ENCODE measurements around the gene PRICKLE2.

Gene PRICKLE2

DNA sequence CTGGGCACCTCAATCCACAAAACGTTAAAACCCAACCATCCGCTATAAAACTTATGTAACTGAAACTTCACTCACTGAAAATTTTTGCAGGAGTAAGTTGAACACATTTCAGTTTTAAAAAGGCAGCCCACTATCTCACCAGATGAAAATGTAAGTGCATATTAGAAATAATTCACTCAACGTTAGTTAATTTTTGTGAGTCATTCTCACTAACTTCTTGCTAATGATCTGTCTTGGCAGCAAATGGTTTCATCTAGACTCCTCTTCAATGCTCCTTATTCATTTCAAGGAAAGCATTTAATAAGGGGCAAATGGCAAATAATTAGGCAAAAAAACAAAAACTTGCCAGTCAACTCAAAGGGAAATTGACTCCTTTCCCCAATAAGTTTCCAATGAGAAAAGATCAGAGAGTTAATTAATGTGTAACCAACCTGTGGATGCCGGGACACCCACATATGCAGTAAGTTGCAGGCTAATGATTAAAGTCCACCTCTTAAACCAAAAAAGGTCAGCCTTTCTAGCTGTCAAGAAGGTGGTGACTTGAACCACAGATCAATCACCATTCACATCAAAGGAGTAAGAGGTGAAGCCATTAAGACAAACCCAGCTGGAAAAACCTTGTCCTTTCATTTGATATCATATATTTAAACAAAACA is 22.9 kb upstream of the PRICKLE2 start:
- no peaks in the 10 kb centered on the region for H3K36me3 ChIP-seq (replicated peaks)
- TF ChIP-seq, protein P1, sequence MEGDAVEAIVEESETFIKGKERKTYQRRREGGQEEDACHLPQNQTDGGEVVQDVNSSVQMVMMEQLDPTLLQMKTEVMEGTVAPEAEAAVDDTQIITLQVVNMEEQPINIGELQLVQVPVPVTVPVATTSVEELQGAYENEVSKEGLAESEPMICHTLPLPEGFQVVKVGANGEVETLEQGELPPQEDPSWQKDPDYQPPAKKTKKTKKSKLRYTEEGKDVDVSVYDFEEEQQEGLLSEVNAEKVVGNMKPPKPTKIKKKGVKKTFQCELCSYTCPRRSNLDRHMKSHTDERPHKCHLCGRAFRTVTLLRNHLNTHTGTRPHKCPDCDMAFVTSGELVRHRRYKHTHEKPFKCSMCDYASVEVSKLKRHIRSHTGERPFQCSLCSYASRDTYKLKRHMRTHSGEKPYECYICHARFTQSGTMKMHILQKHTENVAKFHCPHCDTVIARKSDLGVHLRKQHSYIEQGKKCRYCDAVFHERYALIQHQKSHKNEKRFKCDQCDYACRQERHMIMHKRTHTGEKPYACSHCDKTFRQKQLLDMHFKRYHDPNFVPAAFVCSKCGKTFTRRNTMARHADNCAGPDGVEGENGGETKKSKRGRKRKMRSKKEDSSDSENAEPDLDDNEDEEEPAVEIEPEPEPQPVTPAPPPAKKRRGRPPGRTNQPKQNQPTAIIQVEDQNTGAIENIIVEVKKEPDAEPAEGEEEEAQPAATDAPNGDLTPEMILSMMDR (IDR thresholded peaks at IDR 0.05; ENCODE audit: low read depth, low read length, missing control alignments): no peak
- H3K4me3 ChIP-seq (ENCODE audit: low read depth, low read length): no peak overlapping the region
- no peaks in the 10 kb centered on the region for H3K27me3 ChIP-seq (replicated peaks)
- DNase-seq: no peak
- no peak overlapping the region for H3K27ac ChIP-seq
- in situ Hi-C loops (cut with HindIII; ENCODE audit: low pct_ligation_motif_present, low sequenced_read_pairs): no loop called here

DNA sequence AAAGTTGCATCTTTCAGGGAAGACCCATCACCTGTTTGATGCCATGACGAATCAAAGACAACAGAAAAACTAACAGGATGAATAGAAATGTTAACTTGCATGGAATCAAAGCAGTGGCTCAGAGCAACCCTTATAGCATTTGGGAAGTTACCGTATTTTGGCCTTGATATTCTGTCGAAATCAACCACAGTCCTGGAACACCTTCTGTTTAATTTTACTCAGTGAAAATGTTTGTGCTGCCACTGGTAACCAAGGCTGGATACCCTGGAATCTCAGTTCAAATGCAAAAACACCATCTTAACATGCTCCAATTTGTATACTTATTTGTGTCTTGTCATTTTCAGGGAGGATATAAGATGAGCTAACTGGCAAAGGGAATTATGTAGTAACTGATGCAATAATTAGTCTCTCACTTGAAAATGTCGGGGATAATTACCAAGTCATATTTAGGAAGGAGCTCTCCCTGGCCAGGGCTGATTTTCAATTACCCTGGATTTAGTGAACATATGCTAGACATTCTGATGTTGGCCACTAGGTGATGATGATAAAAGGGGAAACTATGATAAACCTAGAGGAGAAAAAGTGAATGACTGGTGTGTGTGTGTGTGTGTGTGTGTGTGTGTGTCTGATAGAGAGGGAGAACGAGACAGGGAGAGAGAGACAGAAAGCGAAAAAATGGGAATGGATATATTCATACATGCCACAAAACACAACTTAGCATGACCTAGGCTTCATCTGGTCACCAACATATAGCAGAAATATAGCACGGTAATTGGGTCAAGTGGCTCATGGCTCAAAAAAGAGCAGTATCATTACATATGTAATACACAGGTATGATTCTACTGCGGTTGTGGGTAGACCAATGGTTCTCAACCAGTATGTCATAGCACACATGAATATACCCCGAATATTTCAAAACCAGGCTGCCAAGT is 19.0 kb upstream of the PRICKLE2 start:
- H3K36me3 ChIP-seq (replicated peaks): no peaks in the 10 kb centered on the region
- no peak overlapping the region for H3K27ac ChIP-seq
- no peaks in the 10 kb centered on the region for H3K27me3 ChIP-seq (replicated peaks)
- H3K4me3 ChIP-seq (ENCODE audit: low read depth, low read length): no peak overlapping the region
- in situ Hi-C loops (cut with HindIII; ENCODE audit: low pct_ligation_motif_present, low sequenced_read_pairs): no loop called here
- peak; percentile 43 for DNase-seq
- TF ChIP-seq, protein P1 (IDR thresholded peaks at IDR 0.05; ENCODE audit: low read depth, low read length, missing control alignments): peak; percentile 60

DNA sequence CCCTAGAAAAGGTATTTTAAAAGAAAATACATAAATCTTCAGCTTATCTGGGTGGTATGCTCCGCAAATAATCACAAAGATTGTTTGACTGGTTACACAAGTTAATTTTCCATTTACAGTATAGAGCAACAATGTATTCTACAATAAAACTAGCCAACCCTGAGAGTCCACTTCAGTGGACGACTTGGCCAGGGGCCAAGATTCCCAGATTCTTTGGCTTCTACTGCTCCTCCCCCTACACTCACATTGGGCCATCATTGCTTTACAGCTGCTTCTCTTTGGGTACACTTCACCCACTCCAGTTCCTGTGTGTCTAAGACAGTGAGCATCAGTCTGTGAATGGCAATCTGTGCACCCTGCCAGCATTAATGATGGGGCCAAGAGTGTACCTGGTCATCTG is 17.2 kb upstream of the PRICKLE2 start:
- H3K27me3 ChIP-seq (replicated peaks): no peaks in the 10 kb centered on the region
- H3K4me3 ChIP-seq (ENCODE audit: low read depth, low read length): no peak overlapping the region
- TF ChIP-seq, protein P1 (IDR thresholded peaks at IDR 0.05; ENCODE audit: low read depth, low read length, missing control alignments): no peak
- in situ Hi-C loops (cut with HindIII; ENCODE audit: low pct_ligation_motif_present, low sequenced_read_pairs): no loop called here
- no peak for DNase-seq
- no peak overlapping the region for H3K27ac ChIP-seq
- no peaks in the 10 kb centered on the region for H3K36me3 ChIP-seq (replicated peaks)

DNA sequence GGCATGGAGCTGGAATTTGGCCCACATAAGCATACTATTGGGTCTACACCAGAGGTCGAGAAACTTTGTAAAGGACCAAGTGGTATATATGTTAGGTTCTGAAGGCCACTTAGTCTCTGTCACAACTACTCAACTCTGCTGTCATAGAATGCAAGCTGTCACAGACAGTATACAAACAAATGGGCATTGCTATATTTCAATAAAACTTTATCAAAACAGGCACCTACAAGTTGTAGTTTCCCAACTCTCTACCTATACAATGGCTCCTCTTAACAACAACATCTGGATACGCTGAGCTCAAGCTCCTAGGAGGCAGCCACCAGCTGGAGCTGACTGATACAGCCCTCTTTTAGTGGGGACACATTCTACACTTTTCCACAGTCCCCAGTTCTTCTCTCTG is 15.7 kb upstream of the PRICKLE2 start:
- in situ Hi-C loops (cut with HindIII; ENCODE audit: low pct_ligation_motif_present, low sequenced_read_pairs): no loop called here
- H3K27me3 ChIP-seq (replicated peaks): no peaks in the 10 kb centered on the region
- TF ChIP-seq, protein P1 (IDR thresholded peaks at IDR 0.05; ENCODE audit: low read depth, low read length, missing control alignments): no peak
- H3K36me3 ChIP-seq (replicated peaks): no peaks in the 10 kb centered on the region
- H3K27ac ChIP-seq: no peak overlapping the region
- no peak overlapping the region for H3K4me3 ChIP-seq (ENCODE audit: low read depth, low read length)
- no peak for DNase-seq

DNA sequence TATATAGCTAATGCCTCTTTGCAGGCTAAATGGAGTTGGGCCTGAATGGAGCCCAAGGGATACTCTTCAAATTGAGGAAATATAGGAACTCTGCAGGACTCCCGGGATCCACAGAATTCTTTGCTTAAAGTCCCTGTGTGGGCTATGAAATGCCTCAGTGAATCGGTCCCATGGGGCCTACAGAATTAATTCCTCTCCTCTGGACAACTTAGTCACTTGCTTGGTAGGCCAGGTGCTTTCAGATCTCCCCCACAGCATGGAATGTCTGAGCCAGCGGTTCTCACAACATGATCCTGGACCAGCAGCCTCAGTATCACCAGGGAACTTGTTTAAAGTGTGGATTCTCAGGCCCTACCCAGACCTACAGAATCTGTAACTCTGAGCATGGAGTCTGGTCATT is 15.1 kb upstream of the PRICKLE2 start:
- Histone ChIP-seq H3K27ac (no peak overlapping the region), H3K4me3 (ENCODE audit: low read depth, low read length) (no peak overlapping the region), H3K27me3 (replicated peaks) (no peaks in the 10 kb centered on the region), H3K36me3 (replicated peaks) (no peaks in the 10 kb centered on the region)
- in situ Hi-C loops (cut with HindIII; ENCODE audit: low pct_ligation_motif_present, low sequenced_read_pairs): no loop called here
- TF ChIP-seq, protein P1 (IDR thresholded peaks at IDR 0.05; ENCODE audit: low read depth, low read length, missing control alignments): no peak
- DNase-seq: no peak
